HG02678 (cell line): ENCODE data around the gene TAOK3.

Experiments
- ATAC-seq: cut with Tn5 transposase; IDR thresholded peaks from one replicate; pipeline ENCODE4 v1.9.1; 2021; ENCODE audit warnings: mild to moderate bottlenecking, moderate library complexity; ENCODE audit not compliant: unreplicated experiment

Gene TAOK3

DNA sequence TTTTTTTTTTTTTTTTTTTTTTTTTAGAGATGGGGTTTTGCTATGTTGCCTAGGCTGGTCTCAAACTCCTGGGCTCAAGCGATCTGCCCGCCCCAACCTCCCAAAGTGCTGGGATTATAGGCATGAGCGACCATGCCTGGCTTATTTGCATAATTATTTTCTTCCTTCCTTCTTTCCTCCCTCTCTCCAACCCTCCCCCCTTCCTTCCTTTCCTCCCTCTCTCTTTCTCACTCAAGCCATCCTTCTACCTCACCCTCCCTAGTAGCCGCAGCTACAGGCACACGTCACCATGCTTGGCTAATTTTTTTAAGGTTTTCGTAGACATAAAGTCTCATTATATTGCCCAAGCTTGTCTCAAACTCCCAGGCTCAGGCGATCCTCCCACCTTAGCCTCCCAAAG is 152.9 kb downstream of the TAOK3 start:
- ATAC-seq: no peak

- ATAC-seq: no peak
Observed at GRCh38 chr12:118219106-118219505, 153.6 kb downstream of the TAOK3 start.

DNA sequence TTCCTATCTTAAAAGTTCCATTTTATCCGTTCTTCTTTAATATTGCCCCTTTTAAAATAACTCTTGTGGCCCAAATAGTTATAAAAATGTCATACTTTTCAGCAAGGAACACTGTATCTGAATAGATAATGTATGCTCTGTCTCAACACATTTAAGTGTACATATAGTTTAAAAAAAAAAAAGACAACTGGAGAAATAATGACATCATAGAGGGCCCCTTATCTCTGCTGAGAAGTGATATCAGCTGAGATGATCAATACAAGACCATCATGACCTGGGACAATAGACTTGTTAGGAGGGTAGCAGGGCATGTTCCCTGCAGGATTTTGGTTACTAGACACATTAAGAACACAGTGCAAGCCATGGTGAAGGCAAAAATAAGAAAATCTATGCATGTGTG is 159.3 kb downstream of the TAOK3 start:
- ATAC-seq: no peak

DNA sequence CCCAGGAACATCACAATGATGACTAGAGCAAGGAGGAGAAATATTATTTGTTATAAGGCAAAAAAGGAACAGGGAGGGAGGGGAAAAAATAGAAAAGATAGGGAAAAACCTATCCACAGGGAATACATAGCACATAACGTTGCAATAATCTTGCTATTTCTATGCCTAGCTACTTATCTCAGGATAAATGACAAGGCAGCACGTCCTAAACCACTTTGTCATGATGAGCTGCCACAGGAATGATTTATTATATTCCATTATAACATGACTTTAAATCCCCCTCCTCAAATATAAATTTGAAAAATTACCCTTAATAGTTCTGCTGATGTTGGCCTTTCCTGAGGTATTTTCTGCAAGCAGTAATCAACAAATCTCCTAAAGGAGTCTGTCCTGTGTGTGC is 160.1 kb downstream of the TAOK3 start:
- no peak for ATAC-seq

GRCh38 chr12:118206107-118206412 is 166.6 kb downstream of the TAOK3 start:
- no peak for ATAC-seq

DNA sequence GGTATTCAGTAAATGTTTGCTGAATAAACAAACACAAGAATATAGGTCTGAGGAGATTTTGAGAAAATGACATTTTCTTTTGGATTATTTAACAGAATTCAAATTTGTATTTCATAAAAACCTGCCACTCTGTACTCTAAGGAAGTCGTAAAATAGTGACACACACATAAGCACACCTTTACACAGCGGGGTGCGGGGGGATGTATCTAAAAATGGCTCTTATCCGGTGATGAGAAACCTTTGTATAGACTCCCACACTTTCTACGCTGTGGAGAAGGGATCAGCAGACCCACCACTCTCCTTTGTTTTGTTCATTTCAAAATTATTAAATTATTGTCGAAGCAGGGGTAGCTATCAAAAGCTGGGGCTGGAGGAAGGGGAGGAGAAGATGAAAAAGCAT is 178.7 kb downstream of the TAOK3 start:
- no peak for ATAC-seq

DNA sequence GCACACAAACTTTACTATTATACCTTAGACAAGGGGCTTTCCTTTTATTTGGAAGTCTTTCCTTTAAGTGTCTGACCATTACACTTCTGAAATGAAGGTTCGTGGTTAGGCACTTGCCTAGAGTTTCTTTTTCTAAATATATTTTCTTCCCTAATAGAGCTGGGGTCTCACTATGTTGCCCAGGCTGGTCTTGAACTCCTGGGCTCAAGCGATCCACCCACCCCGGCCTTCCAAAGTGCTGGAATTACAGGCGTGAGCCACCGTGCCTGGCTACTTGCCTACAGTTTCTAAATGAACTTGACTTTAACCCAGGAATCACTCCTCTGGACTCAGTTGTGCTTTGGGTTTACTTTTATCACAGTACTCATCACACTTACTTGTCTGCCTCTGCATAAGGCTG is 179.2 kb downstream of the TAOK3 start:
- ATAC-seq: no peak

GRCh38 chr12:118190266-118190665 is 182.4 kb downstream of the TAOK3 start:
- no peak for ATAC-seq

- ATAC-seq: no peak
Observed at GRCh38 chr12:118189741-118190191, 182.9 kb downstream of the TAOK3 start.

- ATAC-seq: no peak
Observed at GRCh38 chr12:118188690-118189371, 183.9 kb downstream of the TAOK3 start.

DNA sequence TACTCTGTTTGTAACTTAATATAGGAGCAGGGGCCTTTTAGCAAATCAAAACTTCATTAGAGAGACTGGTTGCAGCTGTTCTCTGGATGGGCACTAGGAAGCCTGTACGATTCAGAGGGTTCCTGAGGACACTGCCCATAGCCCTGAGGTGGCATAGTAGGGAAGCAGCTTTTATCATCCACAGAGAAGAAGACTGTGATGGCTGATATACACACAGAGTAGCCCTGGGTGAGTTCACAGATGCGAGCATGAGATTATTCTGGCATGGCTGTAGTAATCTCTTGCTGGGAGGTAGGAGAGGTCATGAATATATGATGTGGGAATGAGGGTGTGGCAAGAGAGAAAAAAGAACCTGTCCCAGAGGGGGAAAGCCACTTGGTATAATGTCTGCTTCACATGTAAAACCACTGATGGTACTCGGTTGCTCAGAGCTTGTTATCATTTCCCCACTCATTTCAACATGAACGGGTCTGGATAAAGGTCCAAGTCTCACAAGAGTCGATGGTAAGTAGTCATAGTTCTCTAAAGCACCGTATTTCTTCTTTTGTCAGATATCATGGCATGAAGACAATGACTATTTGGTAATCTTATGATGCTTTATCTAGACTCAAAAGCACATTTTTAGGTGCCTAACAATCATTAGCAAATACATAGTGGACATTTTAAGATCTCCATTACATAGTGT is 184.8 kb downstream of the TAOK3 start:
- ATAC-seq: no peak

- ATAC-seq: no peak
Observed at GRCh38 chr12:118185602-118186397, 186.9 kb downstream of the TAOK3 start.

- ATAC-seq: no peak
Observed at GRCh38 chr12:118183711-118184110, 189.0 kb downstream of the TAOK3 start.

DNA sequence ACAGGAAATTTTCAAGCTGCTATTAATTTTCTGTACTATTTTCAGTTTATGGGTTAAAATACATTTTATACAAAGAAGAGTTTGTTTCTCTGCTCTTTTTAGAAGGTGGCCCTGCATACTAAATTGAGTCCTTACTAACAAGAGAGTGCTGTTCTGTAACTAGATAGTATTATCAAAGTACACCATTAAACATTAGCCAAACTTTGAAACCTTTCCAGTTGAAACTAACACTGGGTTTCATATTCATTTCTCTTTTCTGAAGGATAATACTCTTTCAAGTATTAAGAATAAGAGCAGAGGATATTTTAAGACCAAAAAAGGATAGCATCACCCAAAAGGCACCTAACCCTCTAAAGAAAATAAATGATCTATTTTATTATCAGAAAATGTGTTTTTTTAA is 189.6 kb downstream of the TAOK3 start:
- ATAC-seq: peak; percentile 52

GRCh38 chr12:118175823-118176447 is 196.8 kb downstream of the TAOK3 start:
- ATAC-seq: peak; percentile 89

DNA sequence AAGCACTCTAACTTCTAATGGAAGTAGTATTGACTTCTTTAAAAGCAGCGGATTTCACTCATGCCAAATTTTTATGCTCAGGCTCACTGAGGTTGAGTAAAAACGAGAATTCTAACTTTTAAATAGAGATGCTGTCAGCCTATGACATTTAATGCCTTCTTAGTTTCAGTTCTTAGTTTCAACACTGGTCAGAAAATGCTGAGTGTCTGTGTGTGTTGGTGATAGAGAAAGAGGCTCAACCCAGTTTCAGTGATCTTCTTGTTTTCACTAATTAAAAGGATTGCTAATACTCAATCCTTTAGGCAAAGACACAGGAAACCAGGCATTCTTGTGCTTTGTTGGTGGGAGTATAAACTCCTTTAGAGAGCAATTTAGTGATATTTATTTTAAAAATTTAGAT is 205.8 kb downstream of the TAOK3 start:
- ATAC-seq: peak; percentile 99

GRCh38 chr12:118164798-118165486 is 207.8 kb downstream of the TAOK3 start:
- ATAC-seq: no peak

GRCh38 chr12:118160536-118160935 is 212.2 kb downstream of the TAOK3 start:
- ATAC-seq: no peak

GRCh38 chr12:118151755-118152154 is 221.0 kb downstream of the TAOK3 start:
- no peak for ATAC-seq

DNA sequence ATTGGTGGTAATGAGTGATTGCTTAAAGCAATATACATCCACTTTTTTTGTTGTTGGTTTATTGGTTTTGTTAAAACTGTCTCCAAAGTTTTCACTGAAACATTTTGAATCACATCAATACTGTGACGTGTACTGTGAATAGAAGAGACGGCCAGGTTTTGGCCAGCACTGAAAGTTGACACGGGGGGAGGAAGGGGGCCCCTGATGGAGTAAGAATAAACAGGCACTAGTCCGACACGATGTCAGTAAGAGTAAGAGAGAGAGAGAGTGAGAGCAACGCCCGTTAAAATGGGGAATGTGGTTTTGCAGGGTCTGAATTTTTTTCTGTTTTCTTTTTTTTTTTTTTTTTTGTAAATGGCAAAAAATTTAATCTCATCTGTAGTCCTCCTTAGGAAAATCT is 222.1 kb downstream of the TAOK3 start:
- no peak for ATAC-seq

- no peak for ATAC-seq
Observed at GRCh38 chr12:118148287-118148686, 224.4 kb downstream of the TAOK3 start.
